Right lobe of liver (tissue), 6 donors: ENCODE data around the gene LARP1B. TPM values are rescaled to one million over a fixed set of nuclear protein-coding genes. Genes with fewer than 3 reads are reported as not detected.

Experiments
- ATAC-seq, 4 donors: fragments of 200-7000 bp; cut with Tn5 transposase; one replicate each; pipeline ENCODE4 v1.9.1; 2020; ENCODE audit warnings: mild to moderate bottlenecking in 4 of 4, moderate library complexity in 4 of 4
- DNase-seq, 3 donors: peaks; one replicate each; pipeline ENCODE4 v3.0.0-alpha.2; 2020
- H3K27ac ChIP-seq, 3 donors: fragments of 200-600 bp; one replicate each; pipeline ENCODE4 v1.8.0; 2022
- H3K27me3 ChIP-seq, 2 donors: fragments of 200-600 bp; one replicate each; pipeline ENCODE4 v1.8.0; 2022
- H3K36me3 ChIP-seq, 4 donors: fragments of 200-600 bp; sonication (generic) in 1 of 4; one replicate each; pipeline versions ENCODE4 v1.5.1 to v1.8.0; 2017 to 2022; ENCODE audit warnings: control low read depth in 1 of 4
- H3K4me1 ChIP-seq, 4 donors: fragments of 200-600 bp; sonication (generic) in 1 of 4; one replicate each; pipeline versions ENCODE4 v1.5.1 to v1.8.0; 2017 to 2022; ENCODE audit warnings: control low read depth in 1 of 4
- H3K4me3 ChIP-seq, 3 donors: fragments of 200-600 bp; one replicate each; pipeline ENCODE4 v1.8.0; 2022
- H3K9me3 ChIP-seq, 4 donors: fragments of 200-600 bp; sonication (generic) in 1 of 4; one replicate each; pipeline versions ENCODE4 v1.5.1 to v1.8.0; 2017 to 2022; ENCODE audit warnings: control low read depth in 1 of 4
- POLR2A ChIP-seq: fragments of 450-650 bp; IDR thresholded peaks from one replicate; pipeline ENCODE4 v1.6.1; 2017; ENCODE audit warnings: antibody characterized with exemption, mild to moderate bottlenecking
- WGBS: methylation state at CpG from one replicate; pipeline ENCODE4 v1.1.6; 2018; ENCODE audit warnings: low coverage, low lambda C conversion rate; ENCODE audit not compliant: insufficient coverage; ENCODE audit errors: missing lambda C conversion rate; 5-methylcytosine and 5-hydroxymethylcytosine counted together
- intact Hi-C, 2 donors: fragments of 100-400 bp; cut with DNase I; formaldehyde crosslinking; loops; one replicate each; pipeline versions ENCODE4 v1.11.2 to v1.14.1; 2022
- long read RNA-seq: library from polyadenylated mRNA; unstranded; transcript quantifications from one replicate; pipeline ENCODE4 v2.0.0, GENCODE V29; 2019
- total RNA-seq, 6 experiments: library from RNA; depleted of rRNA in 2 of 6; stranded (reverse); fragments of >200 nt in 2 of 6; fragmentation: NEBNext Ultra II Directional in 3 of 6; extraction: Animal tissue kit (Norgen Biotek cat#: 25700) in 3 of 6; gene quantifications; one replicate each; pipeline versions ENCODE4 v1.1.0 to v1.2.4, GENCODE V29; 2016 to 2023
- TF ChIP-seq, protein P1 (sequence below), 4 donors: fragments of 200-600 bp in 3 of 4; fragments of 450-650 bp in 1 of 4; IDR thresholded peaks; one replicate each; pipeline versions ENCODE4 v1.5.1 to v1.8.0; 2016 to 2022; ENCODE audit warnings: antibody characterized with exemption in 4 of 4, mild to moderate bottlenecking in 2 of 4
- donor health status: DM: no; HTN: yes; CAD: no.
- donor health status: DM: no; HTN: no; CAD: no.
- donor health status: DM: no; HTN: no; CAD: no.
- donor health status: DM: no; HTN: yes; CAD: no.
- donor health status: DM: no; HTN: yes; CAD: no.

LARP1B gene
- total RNA-seq = 10 to 100 TPM; 27.4 to 42.0 (median 31.6) TPM
- long read RNA-seq, partial matches to known transcripts = 0 of 4 reads
- long read RNA-seq, other reads (novel, unspliced or antisense) = 2 of 4 reads

DNA sequence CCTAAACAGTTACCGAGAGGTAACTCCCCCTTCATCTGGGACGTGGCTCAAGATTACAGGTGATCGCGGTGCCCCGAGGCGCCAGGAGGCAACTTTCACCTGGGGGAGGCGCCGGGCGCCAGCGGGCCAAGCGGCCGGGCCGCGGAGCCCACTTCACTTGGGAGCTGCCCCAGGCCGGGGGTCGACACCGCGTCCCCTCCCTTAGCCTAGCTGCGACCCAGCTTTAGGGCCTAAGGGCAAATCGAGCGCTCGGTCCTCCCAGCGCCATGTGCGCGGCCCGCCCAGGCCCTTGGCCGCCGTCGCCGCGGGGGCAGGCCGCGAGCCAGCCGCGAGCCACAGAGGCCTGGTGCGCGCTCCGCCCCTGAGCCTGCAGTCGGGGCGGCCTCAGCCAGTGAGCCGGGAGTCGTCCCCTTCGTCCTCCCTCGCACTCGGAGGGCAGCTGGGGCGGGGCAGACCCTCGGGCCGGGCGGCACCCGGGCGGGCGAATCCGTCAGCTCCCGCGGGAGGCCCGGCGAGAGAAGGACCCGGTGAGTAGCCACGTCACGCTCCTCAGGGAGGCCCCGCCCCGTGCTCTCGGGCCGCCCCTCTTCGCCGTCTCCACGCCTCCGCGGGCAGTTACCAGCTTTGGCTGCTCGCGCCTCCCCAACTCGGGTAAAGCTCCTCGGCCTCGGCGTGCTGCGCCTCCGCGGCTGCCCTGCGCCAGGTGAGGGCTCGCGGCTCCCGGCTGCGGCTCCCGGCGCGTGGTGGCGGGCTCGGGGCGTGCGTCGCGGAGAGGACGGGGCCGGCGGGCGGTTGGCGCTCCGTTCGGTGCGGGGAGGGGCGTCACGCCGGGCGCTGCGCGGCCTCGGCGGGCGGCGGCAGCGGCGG, at the start of gene LARP1B:
LARP1B (plus strand) TSS at position 614 of the 867 bp plus-strand sequence. CDS start 13,640 bp downstream, outside the sequence.
- TF ChIP-seq, protein P1, sequence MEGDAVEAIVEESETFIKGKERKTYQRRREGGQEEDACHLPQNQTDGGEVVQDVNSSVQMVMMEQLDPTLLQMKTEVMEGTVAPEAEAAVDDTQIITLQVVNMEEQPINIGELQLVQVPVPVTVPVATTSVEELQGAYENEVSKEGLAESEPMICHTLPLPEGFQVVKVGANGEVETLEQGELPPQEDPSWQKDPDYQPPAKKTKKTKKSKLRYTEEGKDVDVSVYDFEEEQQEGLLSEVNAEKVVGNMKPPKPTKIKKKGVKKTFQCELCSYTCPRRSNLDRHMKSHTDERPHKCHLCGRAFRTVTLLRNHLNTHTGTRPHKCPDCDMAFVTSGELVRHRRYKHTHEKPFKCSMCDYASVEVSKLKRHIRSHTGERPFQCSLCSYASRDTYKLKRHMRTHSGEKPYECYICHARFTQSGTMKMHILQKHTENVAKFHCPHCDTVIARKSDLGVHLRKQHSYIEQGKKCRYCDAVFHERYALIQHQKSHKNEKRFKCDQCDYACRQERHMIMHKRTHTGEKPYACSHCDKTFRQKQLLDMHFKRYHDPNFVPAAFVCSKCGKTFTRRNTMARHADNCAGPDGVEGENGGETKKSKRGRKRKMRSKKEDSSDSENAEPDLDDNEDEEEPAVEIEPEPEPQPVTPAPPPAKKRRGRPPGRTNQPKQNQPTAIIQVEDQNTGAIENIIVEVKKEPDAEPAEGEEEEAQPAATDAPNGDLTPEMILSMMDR (IDR thresholded peaks at IDR 0.05) = no peak
- TF ChIP-seq POLR2A = peak; percentile 94
- H3K9me3 ChIP-seq = no peaks in the 10 kb centered on the region
- DNase-seq (peak; percentile 98 to 99 (median 99)), ATAC-seq (peak; percentile 88 to 95 (median 90))
- intact Hi-C loops = no loop called here
- H3K27me3 ChIP-seq = no peaks in the 10 kb centered on the region
- H3K27ac ChIP-seq = peak within 1 kb of the TSS; percentile 96 to 98 (median 97)
- H3K4me3 ChIP-seq = peak within 1 kb of the TSS; percentile 78 to 87 (median 82)
- H3K4me1 ChIP-seq = peaks cover 0 to 14% (median 2%) of the 10 kb centered on the region in 4 donors
- WGBS = 0% methylated on average over 11 of the region's 112 CpGs
- H3K36me3 ChIP-seq = no peaks in the 10 kb centered on the region

DNA sequence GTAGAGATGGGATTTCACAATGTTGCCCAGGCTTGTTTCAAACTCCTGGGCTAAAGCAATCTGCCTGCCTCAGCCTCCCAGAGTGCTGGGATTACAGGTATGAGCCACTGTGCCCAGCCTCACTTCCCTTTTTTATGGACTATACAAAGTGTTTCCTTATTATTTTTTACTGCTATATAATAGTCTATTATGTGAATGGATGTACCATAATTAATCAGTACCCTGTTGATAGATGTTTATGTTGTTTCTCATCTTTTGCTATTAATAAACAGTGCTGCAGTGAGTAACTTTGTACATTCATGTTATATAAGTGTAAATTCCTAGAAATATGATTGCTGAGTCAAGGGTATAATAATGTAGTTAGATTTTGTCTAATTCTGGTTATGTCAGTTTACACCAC, 35.8 kb upstream of the LARP1B start:
- ATAC-seq (no peak), DNase-seq (no peak)
- Histone ChIP-seq H3K36me3 (peaks cover 0 to 35% (median 0%) of the 10 kb centered on the region in 4 donors), H3K4me1 (no peaks in the 10 kb centered on the region), H3K27ac (no peak overlapping the region), H3K27me3 (no peaks in the 10 kb centered on the region), H3K9me3 (no peaks in the 10 kb centered on the region), H3K4me3 (no peak overlapping the region)
- no peak for TF ChIP-seq POLR2A
- TF ChIP-seq, protein P1 (IDR thresholded peaks at IDR 0.05) = no peak
- intact Hi-C loops = no loop called here

DNA sequence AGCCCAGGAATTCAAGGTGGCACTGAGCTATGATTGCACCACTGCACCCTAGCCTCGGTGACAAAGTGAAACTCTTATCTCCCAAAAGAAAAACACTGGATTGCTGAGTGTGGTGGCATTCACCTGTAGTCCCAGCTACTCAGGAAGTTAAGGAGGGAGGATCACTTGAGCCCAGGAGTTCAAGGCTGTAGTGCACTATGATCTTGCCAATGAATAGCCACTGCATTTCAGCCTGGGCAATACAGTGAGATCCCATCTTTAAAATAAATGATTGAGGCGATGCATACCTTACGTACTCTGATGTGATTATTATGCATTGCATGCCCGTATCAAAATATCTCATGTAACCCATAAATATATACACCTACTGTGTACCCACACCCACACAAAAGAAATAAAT, 31.2 kb upstream of the LARP1B start:
- no peak overlapping the region for H3K27ac ChIP-seq
- no peak for TF ChIP-seq POLR2A
- TF ChIP-seq, protein P1 (IDR thresholded peaks at IDR 0.05) = no peak

DNA sequence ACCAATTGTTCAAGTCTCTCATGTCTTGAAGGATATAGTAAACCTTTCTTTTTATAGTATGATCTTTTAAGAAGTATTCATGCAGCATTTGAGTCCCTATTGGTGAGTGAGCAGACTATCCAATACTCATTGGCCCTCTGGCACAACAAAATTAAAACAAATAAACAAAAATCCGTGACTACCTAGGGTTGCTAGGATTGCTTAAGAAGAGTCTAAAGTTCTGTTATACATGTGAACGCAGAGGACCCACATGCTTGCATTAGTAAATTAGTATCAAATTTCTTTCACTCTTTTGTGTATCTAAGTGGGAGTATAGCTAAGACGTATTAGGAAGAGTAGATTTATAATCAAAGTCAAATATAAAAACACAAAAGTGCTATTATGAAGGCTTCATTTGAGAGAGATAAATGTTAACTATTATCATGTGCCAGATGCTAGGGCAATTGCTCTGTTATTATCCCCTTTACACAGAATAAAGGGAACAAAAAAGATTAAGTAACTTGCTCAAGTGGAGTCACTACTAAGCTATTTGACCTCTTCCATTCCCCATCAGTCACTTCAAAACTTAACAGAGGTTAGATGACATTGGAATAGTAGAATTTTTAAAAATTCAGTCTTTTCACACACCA, 29.2 kb upstream of the LARP1B start:
- 24% methylated on average over 3 of the region's 3 CpGs for WGBS
- peak; percentile 94 to 97 (median 96) for ATAC-seq

More for the DNA sequence above, 31.2 kb upstream of the LARP1B start:
- ATAC-seq (no peak), DNase-seq (no peak)
- 91% methylated on average over 3 of the region's 4 CpGs for WGBS
- intact Hi-C loops = no loop called here
- Histone ChIP-seq H3K27me3 (no peaks in the 10 kb centered on the region), H3K36me3 (peaks cover 0 to 12% (median 0%) of the 10 kb centered on the region in 4 donors), H3K4me1 (peaks cover 0 to 9% (median 0%) of the 10 kb centered on the region in 4 donors), H3K9me3 (no peaks in the 10 kb centered on the region), H3K4me3 (no peak overlapping the region)

More for the DNA sequence above, 29.2 kb upstream of the LARP1B start:
- TF ChIP-seq, protein P1 (IDR thresholded peaks at IDR 0.05) = no peak
- TF ChIP-seq POLR2A = peak; percentile 9
- peaks cover 0 to 9% (median 0%) of the 10 kb centered on the region in 4 donors for H3K36me3 ChIP-seq
- no peak for DNase-seq
- peak overlapping the region; percentile 48 to 73 (median 72) for H3K27ac ChIP-seq
- H3K9me3 ChIP-seq = no peaks in the 10 kb centered on the region
- peaks cover 0 to 9% (median 0%) of the 10 kb centered on the region in 4 donors for H3K4me1 ChIP-seq
- H3K27me3 ChIP-seq = no peaks in the 10 kb centered on the region
- H3K4me3 ChIP-seq = no peak overlapping the region
- intact Hi-C loops = no loop called here
